Large intestine (tissue), 3 donors: ENCODE results near the gene KIF25. TPM values are rescaled to one million over a fixed set of nuclear protein-coding genes. Genes with fewer than 3 reads are reported as not detected.
"Not testable (repeated sequence)": the region's sequence is repeated elsewhere in the genome, so short reads cannot be mapped to it uniquely, and the experiment has no call there.

Source experiments
- DNase-seq, 2 donors: peaks; one replicate each; pipeline versions ENCODE4 v3.0.0 to v3.0.0-alpha.2; 2013
- H3K27ac ChIP-seq: one replicate; pipeline ENCODE4 v1.5.1; 2013; ENCODE audit warnings: low read length
- H3K27me3 ChIP-seq: 2 replicates; pipeline ENCODE4 v1.6.1; 2013; ENCODE audit warnings: low read length; ENCODE audit not compliant: control insufficient read depth, insufficient read depth
- H3K36me3 ChIP-seq: 2 replicates; pipeline ENCODE4 v1.6.1; 2013; ENCODE audit warnings: low read length; ENCODE audit not compliant: control insufficient read depth, insufficient read depth
- H3K4me1 ChIP-seq: one replicate; pipeline ENCODE4 v1.6.1; 2013; ENCODE audit warnings: low read length; ENCODE audit not compliant: control insufficient read depth, insufficient read depth
- H3K4me3 ChIP-seq: one replicate; pipeline ENCODE4 v1.5.1; 2013; ENCODE audit warnings: low read length
- H3K9me3 ChIP-seq: one replicate; pipeline ENCODE4 v1.6.1; 2013; ENCODE audit warnings: mild to moderate bottlenecking, low read depth, low read length, moderate library complexity; ENCODE audit not compliant: control insufficient read depth
- WGBS: methylation state at CpG from one replicate; pipeline ENCODE4 v1.1.5; 2013; ENCODE audit warnings: low lambda C conversion rate; ENCODE audit not compliant: insufficient coverage; 5-methylcytosine and 5-hydroxymethylcytosine counted together
- polyA plus RNA-seq: library from polyadenylated mRNA; unstranded; fragments of 120-200 nt; gene quantifications from one replicate; pipeline ENCODE4 v1.2.1, GENCODE V29; 2013

KIF25 gene
- polyA plus RNA-seq, 1 donor: 0.82 TPM

DNA sequence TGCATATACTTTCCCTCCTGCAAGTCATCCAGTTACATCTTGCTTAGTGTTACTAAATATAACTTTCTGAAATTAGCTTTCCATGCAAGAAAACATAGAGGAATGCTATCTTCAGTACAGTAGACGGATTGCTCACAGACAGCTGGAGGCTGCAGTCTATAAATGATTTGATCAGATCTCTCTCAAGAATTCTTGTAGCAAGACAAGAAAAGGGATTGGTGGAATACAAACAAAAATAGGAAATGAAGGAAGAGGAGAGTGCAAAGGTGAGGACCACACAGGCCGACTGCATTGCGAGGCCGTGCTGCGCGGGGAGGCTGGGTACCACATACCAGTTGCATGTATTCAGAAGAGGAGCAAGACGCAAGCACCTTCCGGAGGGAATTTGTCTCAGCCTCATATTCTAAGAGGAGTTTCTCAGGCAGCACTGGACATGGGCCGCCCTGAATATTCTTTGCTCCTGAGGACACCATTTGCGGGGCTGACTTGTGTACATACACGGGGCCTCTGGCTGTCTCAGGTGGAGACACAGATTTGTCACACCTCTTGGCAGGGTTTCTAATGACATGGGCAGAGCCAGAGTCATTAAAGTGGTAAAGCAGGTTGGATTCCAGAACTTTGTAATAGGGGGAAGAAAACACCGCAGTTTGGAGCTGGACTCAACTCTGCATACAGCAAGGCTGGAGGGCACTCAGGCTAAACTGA lies 22.7 kb upstream of the KIF25 start:
- Histone ChIP-seq H3K4me1 (no peaks in the 10 kb centered on the region), H3K36me3 (peaks cover 15% of the 10 kb centered on the region), H3K27ac (no peak overlapping the region), H3K27me3 (no peaks in the 10 kb centered on the region), H3K9me3 (peaks cover 5% of the 10 kb centered on the region), H3K4me3 (no peak overlapping the region)
- DNase-seq: no peak
- 74% methylated on average over 5 of the region's 12 CpGs for WGBS

DNA sequence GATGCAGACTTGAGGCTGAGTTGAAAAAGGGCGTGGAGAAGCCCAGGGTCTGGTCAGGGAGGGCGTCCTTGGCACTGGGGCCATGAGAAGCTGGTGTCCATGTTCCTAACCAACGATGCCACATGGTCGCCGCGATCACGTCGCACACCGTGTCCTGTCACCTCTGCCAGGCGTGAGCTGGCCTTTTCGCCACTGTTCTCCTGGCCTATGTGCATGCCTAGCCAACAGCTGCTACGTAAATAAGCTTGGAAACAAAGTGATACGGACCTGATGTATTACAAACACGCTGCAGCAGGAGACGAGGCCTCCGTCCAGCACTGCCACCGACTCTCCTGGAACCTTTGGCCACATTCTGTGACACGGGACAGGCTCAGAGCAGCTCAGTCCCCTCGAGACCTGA lies 22.0 kb upstream of the KIF25 start:
- no peak overlapping the region for H3K4me3 ChIP-seq
- no peaks in the 10 kb centered on the region for H3K27me3 ChIP-seq
- no CpG with 5 or more reads among the region's 19 CpGs for WGBS
- DNase-seq: no peak
- peaks cover 5% of the 10 kb centered on the region for H3K9me3 ChIP-seq
- peaks cover 10% of the 10 kb centered on the region for H3K36me3 ChIP-seq
- no peaks in the 10 kb centered on the region for H3K4me1 ChIP-seq
- H3K27ac ChIP-seq: no peak overlapping the region

DNA sequence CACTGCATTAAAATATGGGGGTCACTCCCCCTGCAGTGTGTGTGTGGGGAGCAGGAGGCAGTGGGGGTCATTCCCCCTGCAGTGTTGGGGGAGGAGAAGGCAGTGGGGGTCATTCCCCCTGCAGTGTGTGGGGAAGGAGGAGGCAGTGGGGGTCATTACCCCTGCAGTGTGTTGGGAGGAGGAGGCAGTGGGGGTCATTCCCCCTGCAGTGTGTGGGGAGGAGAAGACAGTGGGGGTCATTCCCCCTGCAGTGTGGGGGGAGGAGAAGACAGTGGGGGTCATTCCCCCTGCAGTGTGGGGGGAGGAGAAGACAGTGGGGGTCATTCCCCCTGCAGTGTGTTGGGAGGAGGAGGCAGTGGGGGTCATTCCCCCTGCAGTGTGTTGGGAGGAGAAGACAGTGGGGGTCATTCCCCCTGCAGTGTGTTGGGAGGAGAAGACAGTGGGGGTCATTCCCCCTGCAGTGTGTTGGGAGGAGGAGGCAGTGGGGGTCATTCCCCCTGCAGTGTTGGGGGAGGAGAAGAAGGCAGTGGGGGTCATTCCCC lies 21.3 kb upstream of the KIF25 start:
- H3K27me3 ChIP-seq, DNase-seq, H3K9me3 ChIP-seq: not testable (repeated sequence)

GRCh38 chr6:167976708-167977107 lies 20.8 kb upstream of the KIF25 start:
- no peak overlapping the region for H3K4me3 ChIP-seq
- H3K4me1 ChIP-seq: no peaks in the 10 kb centered on the region
- no peak for DNase-seq
- no peak overlapping the region for H3K27ac ChIP-seq
- no peaks in the 10 kb centered on the region for H3K27me3 ChIP-seq
- WGBS: no CpG with 5 or more reads among the region's 27 CpGs
- H3K9me3 ChIP-seq: peaks cover 5% of the 10 kb centered on the region
- peaks cover 6% of the 10 kb centered on the region for H3K36me3 ChIP-seq

More for the DNA sequence above, 21.3 kb upstream of the KIF25 start:
- peaks cover 10% of the 10 kb centered on the region for H3K36me3 ChIP-seq
- H3K4me3 ChIP-seq, H3K4me1 ChIP-seq, H3K27ac ChIP-seq: not testable (repeated sequence)

GRCh38 chr6:167977717-167978467 lies 19.6 kb upstream of the KIF25 start:
- H3K27ac ChIP-seq: no peak overlapping the region
- no peaks in the 10 kb centered on the region for H3K27me3 ChIP-seq
- DNase-seq: no peak
- no peaks in the 10 kb centered on the region for H3K4me1 ChIP-seq
- H3K9me3 ChIP-seq: peaks cover 5% of the 10 kb centered on the region
- no peaks in the 10 kb centered on the region for H3K36me3 ChIP-seq
- no peak overlapping the region for H3K4me3 ChIP-seq
- 88% methylated on average over 2 of the region's 43 CpGs for WGBS

GRCh38 chr6:167978607-167979006 lies 18.9 kb upstream of the KIF25 start:
- no peak overlapping the region for H3K4me3 ChIP-seq
- H3K27me3 ChIP-seq: no peaks in the 10 kb centered on the region
- no peak overlapping the region for H3K27ac ChIP-seq
- H3K36me3 ChIP-seq: no peaks in the 10 kb centered on the region
- no peak for DNase-seq
- peaks cover 5% of the 10 kb centered on the region for H3K9me3 ChIP-seq
- no peaks in the 10 kb centered on the region for H3K4me1 ChIP-seq
- WGBS: 0% methylated on average over 1 of the region's 7 CpGs

GRCh38 chr6:167979436-167980139 lies 17.9 kb upstream of the KIF25 start:
- Histone ChIP-seq H3K4me3 (no peak overlapping the region), H3K36me3 (no peaks in the 10 kb centered on the region), H3K27ac (no peak overlapping the region), H3K4me1 (no peaks in the 10 kb centered on the region), H3K9me3 (peaks cover 5% of the 10 kb centered on the region), H3K27me3 (no peaks in the 10 kb centered on the region)
- 100% methylated on average over 1 of the region's 12 CpGs for WGBS
- DNase-seq: no peak

- 92% methylated on average over 3 of the region's 3 CpGs for WGBS
- DNase-seq: no peak
These were observed 16.4 kb upstream of the KIF25 start for GRCh38 chr6:167980911-167981580.

GRCh38 chr6:167981916-167982462 lies 15.5 kb upstream of the KIF25 start:
- Histone ChIP-seq H3K36me3 (no peaks in the 10 kb centered on the region), H3K4me1 (no peaks in the 10 kb centered on the region), H3K9me3 (peaks cover 10% of the 10 kb centered on the region), H3K27me3 (no peaks in the 10 kb centered on the region), H3K27ac (no peak overlapping the region), H3K4me3 (no peak overlapping the region)
- 90% methylated on average over 2 of the region's 7 CpGs for WGBS
- no peak for DNase-seq

More at GRCh38 chr6:167980911-167981580, 16.4 kb upstream of the KIF25 start:
- peaks cover 9% of the 10 kb centered on the region for H3K9me3 ChIP-seq
- no peak overlapping the region for H3K27ac ChIP-seq
- H3K27me3 ChIP-seq: no peaks in the 10 kb centered on the region
- H3K4me3 ChIP-seq: no peak overlapping the region
- H3K4me1 ChIP-seq: no peaks in the 10 kb centered on the region
- no peaks in the 10 kb centered on the region for H3K36me3 ChIP-seq
